ENCODE measurements around the gene C2orf68. TPM values are rescaled to one million over a fixed set of nuclear protein-coding genes. Genes with fewer than 3 reads are reported as not detected.

C2orf68 gene
- total and polyA plus RNA-seq, 2 of the 13 experiments (the other 11 are each of a cell fraction or from before 2014, with no cell fraction given) = 47.1 to 77.4 TPM

DNA sequence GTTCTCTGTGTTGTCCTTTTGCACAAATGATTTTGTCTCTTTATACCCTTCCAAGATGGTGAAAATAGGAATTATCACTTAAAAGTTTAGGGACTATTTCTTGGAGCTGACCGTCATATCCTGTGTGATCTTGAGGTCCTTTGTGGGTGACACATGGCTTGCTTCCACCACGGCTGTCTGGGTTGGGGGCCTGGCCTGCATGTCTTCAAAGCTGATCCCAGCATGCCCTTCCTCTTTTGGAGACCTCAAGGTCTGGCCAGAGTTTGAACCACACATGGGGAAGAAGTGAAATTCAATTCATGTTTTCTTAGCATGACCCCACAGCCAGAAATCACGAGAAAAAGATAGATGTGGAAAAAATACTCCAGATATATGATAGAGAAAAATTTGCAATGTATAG lies 42.1 kb upstream of the C2orf68 start (continued):
- TF ChIP-seq, protein P1, sequence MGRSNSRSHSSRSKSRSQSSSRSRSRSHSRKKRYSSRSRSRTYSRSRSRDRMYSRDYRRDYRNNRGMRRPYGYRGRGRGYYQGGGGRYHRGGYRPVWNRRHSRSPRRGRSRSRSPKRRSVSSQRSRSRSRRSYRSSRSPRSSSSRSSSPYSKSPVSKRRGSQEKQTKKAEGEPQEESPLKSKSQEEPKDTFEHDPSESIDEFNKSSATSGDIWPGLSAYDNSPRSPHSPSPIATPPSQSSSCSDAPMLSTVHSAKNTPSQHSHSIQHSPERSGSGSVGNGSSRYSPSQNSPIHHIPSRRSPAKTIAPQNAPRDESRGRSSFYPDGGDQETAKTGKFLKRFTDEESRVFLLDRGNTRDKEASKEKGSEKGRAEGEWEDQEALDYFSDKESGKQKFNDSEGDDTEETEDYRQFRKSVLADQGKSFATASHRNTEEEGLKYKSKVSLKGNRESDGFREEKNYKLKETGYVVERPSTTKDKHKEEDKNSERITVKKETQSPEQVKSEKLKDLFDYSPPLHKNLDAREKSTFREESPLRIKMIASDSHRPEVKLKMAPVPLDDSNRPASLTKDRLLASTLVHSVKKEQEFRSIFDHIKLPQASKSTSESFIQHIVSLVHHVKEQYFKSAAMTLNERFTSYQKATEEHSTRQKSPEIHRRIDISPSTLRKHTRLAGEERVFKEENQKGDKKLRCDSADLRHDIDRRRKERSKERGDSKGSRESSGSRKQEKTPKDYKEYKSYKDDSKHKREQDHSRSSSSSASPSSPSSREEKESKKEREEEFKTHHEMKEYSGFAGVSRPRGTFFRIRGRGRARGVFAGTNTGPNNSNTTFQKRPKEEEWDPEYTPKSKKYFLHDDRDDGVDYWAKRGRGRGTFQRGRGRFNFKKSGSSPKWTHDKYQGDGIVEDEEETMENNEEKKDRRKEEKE (IDR thresholded peaks at IDR 0.05) = no peak
- no peak for TF ChIP-seq GTF2F1 (IDR thresholded peaks at IDR 0.05; ENCODE audit: low read length)
- no peak for TF ChIP-seq TCF7L2 (IDR thresholded peaks at IDR 0.05; ENCODE audit: low read depth, low read length)

- no peaks in the 10 kb centered on the region for H3K4me1 ChIP-seq (ENCODE audit: insufficient read depth, low read length)
- ChIA-PET CTCF (ENCODE audit: low intra/inter-chr PET ratio, low total read pairs) (no interaction called here), POLR2A (no interaction called here)
- WGBS (ENCODE audit: low lambda C conversion rate) = 97% methylated on average over 2 of the region's 2 CpGs
- DNase-seq (ENCODE audit: low spot score) (no peak), ATAC-seq (no peak), FAIRE-seq (no peak)
- H3K27me3 ChIP-seq (ENCODE audit: control insufficient read depth in 1 of 2, insufficient read depth in 2 of 2, low read length in 2 of 2) = no peaks in the 10 kb centered on the region
- in situ Hi-C loops (cut with HindIII; ENCODE audit: extremely low pct_ligation_motif_present, low pct_unique_long_range_greater_than_20kb) (no loop called here), intact Hi-C loops (cut with micrococcal nuclease; ENCODE audit: unreplicated experiment) (no loop called here)
- no peak overlapping the region for H3K27ac ChIP-seq (ENCODE audit: extremely low read length, insufficient read depth, low read length)
- no peaks in the 10 kb centered on the region for H4K20me1 ChIP-seq (ENCODE audit: insufficient read depth, low read length)
- no peak overlapping the region for H3K9ac ChIP-seq (ENCODE audit: insufficient read depth, low read depth, low read length)
- H3K4me3 ChIP-seq (replicated peaks in 1 of 3; ENCODE audit: insufficient read depth in 1 of 3, low read depth in 2 of 3, low read length in 3 of 3) = no peak overlapping the region
- no peaks in the 10 kb centered on the region for H3K9me3 ChIP-seq (ENCODE audit: low read length)
- no TSS peak for BruUV-seq (replicated peaks)
- no peaks in the 10 kb centered on the region for H3K79me2 ChIP-seq (ENCODE audit: insufficient read depth, low read length)
- H3K4me2 ChIP-seq (ENCODE audit: low read depth, low read length) = no peak overlapping the region
- H2AFZ ChIP-seq (ENCODE audit: low read length) = no peak overlapping the region
- H3K36me3 ChIP-seq (replicated peaks in 1 of 2; ENCODE audit: control insufficient read depth in 1 of 2, insufficient read depth in 2 of 2, low read length in 2 of 2) = peaks cover 17 to 54% of the 10 kb centered on the region in 2 experiments
- TF ChIP-seq ZNF260 (CRISPR knock-in tag; IDR thresholded peaks at IDR 0.05; ENCODE audit: borderline replicate concordance, low read depth) = no peak
- no peak for TF ChIP-seq MAFK (conservative IDR thresholded peaks at IDR 0.05 in 1 of 2, IDR thresholded peaks at IDR 0.05 in 1 of 2; ENCODE audit: low read length in 2 of 2)
- no peak for TF ChIP-seq IKZF1 (IDR thresholded peaks at IDR 0.05)
- no peak for TF ChIP-seq PBX3 (CRISPR knock-in tag; IDR thresholded peaks at IDR 0.05; ENCODE audit: borderline replicate concordance)
- TF ChIP-seq, protein P2, sequence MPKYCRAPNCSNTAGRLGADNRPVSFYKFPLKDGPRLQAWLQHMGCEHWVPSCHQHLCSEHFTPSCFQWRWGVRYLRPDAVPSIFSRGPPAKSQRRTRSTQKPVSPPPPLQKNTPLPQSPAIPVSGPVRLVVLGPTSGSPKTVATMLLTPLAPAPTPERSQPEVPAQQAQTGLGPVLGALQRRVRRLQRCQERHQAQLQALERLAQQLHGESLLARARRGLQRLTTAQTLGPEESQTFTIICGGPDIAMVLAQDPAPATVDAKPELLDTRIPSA (CRISPR knock-in tag; IDR thresholded peaks at IDR 0.05; ENCODE audit: borderline replicate concordance) = no peak
- TF ChIP-seq SNRNP70 (IDR thresholded peaks at IDR 0.05; ENCODE audit: low read depth, low read length) = no peak
- no peak for TF ChIP-seq AKAP8 (CRISPR knock-in tag; IDR thresholded peaks at IDR 0.05)
- TF ChIP-seq GTF3A (CRISPR knock-in tag; conservative IDR thresholded peaks at IDR 0.05) = no peak
- no peak for TF ChIP-seq ZNF264 (CRISPR knock-in tag; IDR thresholded peaks at IDR 0.05)
- no peak for TF ChIP-seq RARA (CRISPR knock-in tag; IDR thresholded peaks at IDR 0.05)
- TF ChIP-seq PHF20 (CRISPR knock-in tag; IDR thresholded peaks at IDR 0.05) = no peak
- TF ChIP-seq ZNF30 (CRISPR knock-in tag; IDR thresholded peaks at IDR 0.05) = no peak
- TF ChIP-seq DNMT1 (CRISPR knock-in tag; IDR thresholded peaks at IDR 0.05) = no peak
- TF ChIP-seq CBX1 (IDR thresholded peaks at IDR 0.05; ENCODE audit: low read depth) = no peak
- TF ChIP-seq NPAS2 (CRISPR knock-in tag; IDR thresholded peaks at IDR 0.05; ENCODE audit: borderline replicate concordance) = no peak
- TF ChIP-seq IKZF4 (CRISPR knock-in tag; IDR thresholded peaks at IDR 0.05; ENCODE audit: borderline replicate concordance, low read depth, not compliant biosample characterization) = no peak
- TF ChIP-seq, protein P3, sequence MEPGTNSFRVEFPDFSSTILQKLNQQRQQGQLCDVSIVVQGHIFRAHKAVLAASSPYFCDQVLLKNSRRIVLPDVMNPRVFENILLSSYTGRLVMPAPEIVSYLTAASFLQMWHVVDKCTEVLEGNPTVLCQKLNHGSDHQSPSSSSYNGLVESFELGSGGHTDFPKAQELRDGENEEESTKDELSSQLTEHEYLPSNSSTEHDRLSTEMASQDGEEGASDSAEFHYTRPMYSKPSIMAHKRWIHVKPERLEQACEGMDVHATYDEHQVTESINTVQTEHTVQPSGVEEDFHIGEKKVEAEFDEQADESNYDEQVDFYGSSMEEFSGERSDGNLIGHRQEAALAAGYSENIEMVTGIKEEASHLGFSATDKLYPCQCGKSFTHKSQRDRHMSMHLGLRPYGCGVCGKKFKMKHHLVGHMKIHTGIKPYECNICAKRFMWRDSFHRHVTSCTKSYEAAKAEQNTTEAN (CRISPR knock-in tag; conservative IDR thresholded peaks at IDR 0.05) = no peak
Observed at GRCh38 chr2:85652056-85652455, 40.2 kb upstream of the C2orf68 start.
